NT2/D1 (cell line): Measurements from ENCODE around the gene ANTXR2.

Experiments
- YY1 ChIP-seq: IDR thresholded peaks from 2 replicates; pipeline ENCODE4 v1.6.1; 2011; ENCODE audit not compliant: insufficient read length, insufficient read depth
- ZNF274 ChIP-seq: IDR thresholded peaks from 2 replicates; pipeline ENCODE4 v1.6.1; 2011; ENCODE audit warnings: mild to moderate bottlenecking, low read depth, low read length

GRCh38 chr4:80036306-80036705, 36.7 kb downstream of the ANTXR2 start:
- TF ChIP-seq ZNF274 (no peak), YY1 (no peak)
